GM12892 (cell line): Measurements from ENCODE around the gene TGFB2.

ENCODE experiments used
- POLR2A ChIP-seq: IDR thresholded peaks from 2 replicates; pipeline ENCODE4 v1.6.1; 2011; ENCODE audit warnings: low read depth, low read length, control low read depth
- POLR2AphosphoS5 ChIP-seq: IDR thresholded peaks from 2 replicates; pipeline ENCODE4 v1.6.1; 2011; ENCODE audit warnings: low read depth, low read length, control low read depth

DNA sequence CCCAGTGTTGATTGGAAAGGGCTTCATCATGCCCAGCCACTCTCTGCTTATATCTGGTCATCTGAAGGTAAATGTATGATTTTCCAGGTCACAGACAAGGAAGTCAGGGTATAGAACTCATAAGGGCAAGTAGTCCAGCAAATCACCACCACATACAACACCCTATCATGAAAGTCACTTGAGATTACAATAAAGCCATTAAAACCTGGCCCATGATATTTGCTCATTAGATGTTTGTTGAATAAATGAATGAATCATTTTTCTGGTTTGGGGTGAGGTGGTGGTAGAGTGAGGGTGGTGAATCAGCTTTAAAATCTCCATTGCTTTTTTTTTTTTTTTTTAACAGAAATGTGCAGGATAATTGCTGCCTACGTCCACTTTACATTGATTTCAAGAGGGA is 91.9 kb downstream of the TGFB2 start:
- TF ChIP-seq POLR2A (no peak), POLR2AphosphoS5 (no peak)
